Neural cell (in vitro differentiated cells): Measurements from ENCODE around the gene SLC6A6. TPM values are rescaled to one million over a fixed set of nuclear protein-coding genes. Genes with fewer than 3 reads are reported as not detected.

Source experiments
- H2AFZ ChIP-seq: fragments of 200-600, 300-800 bp; sonication (generic), shearing (Covaris generic); 2 replicates; pipeline ENCODE4 v1.6.0; 2014; ENCODE audit warnings: low read depth, mild to moderate bottlenecking, antibody characterized with exemption, low read length, moderate library complexity
- H3F3A ChIP-seq: fragments of 200-600 bp; shearing (Covaris generic); 2 replicates; pipeline ENCODE4 v1.6.1; 2016; ENCODE audit warnings: mild to moderate bottlenecking, moderate library complexity, mixed read lengths, antibody characterized with exemption, low read length; ENCODE audit not compliant: insufficient read depth, poor library complexity, severe bottlenecking
- H3K27ac ChIP-seq: fragments of 200-600, 300-800 bp; sonication (generic), shearing (Covaris generic); 2 replicates; pipeline ENCODE4 v1.5.1; 2014; ENCODE audit warnings: mild to moderate bottlenecking, low read length, moderate library complexity
- H3K27me3 ChIP-seq: fragments of 300-800, 200-600 bp; sonication (generic), shearing (Covaris generic); 2 replicates; pipeline ENCODE4 v1.6.0; 2014; ENCODE audit warnings: mild to moderate bottlenecking, low read depth, low read length, moderate library complexity; ENCODE audit not compliant: insufficient read depth
- H3K36me3 ChIP-seq: fragments of 300-800, 200-600 bp; sonication (generic), shearing (Covaris generic); 2 replicates; pipeline ENCODE4 v1.5.1; 2014; ENCODE audit warnings: mild to moderate bottlenecking, antibody characterized with exemption, low read length, moderate library complexity; ENCODE audit not compliant: insufficient read depth
- H3K4me2 ChIP-seq: fragments of 300-800, 200-600 bp; sonication (generic), shearing (Covaris generic); 2 replicates; pipeline ENCODE4 v1.6.0; 2014; ENCODE audit warnings: mild to moderate bottlenecking, low read length
- H3K4me3 ChIP-seq: fragments of 300-800, 200-600 bp; sonication (generic), shearing (Covaris generic); 2 replicates; pipeline ENCODE4 v1.5.1; 2014; ENCODE audit warnings: mild to moderate bottlenecking, low read length, moderate library complexity
- H3K79me2 ChIP-seq: fragments of 200-600 bp; shearing (Covaris generic); replicated peaks from 2 replicates; pipeline ENCODE4 v1.6.0; 2014; ENCODE audit warnings: mild to moderate bottlenecking, low read length, moderate library complexity; ENCODE audit not compliant: insufficient read depth
- H3K9ac ChIP-seq: fragments of 300-800, 200-600 bp; sonication (generic), shearing (Covaris generic); 2 replicates; pipeline ENCODE4 v1.6.1; 2016; ENCODE audit warnings: mild to moderate bottlenecking, low read length, mixed read lengths
- H3K9me2 ChIP-seq: fragments of 200-600 bp; shearing (Covaris generic); 2 replicates; pipeline ENCODE4 v1.6.1; 2016; ENCODE audit warnings: mild to moderate bottlenecking, low read length, mixed read lengths; ENCODE audit not compliant: insufficient read depth
- H3K9me3 ChIP-seq: fragments of 200-600, 300-800 bp; sonication (generic), shearing (Covaris generic); 2 replicates; pipeline ENCODE4 v1.6.1; 2016; ENCODE audit warnings: mild to moderate bottlenecking, mixed run types, low read length, moderate library complexity, mixed read lengths
- H4K20me1 ChIP-seq: fragments of 200-600 bp; shearing (Covaris generic); 2 replicates; pipeline ENCODE4 v1.6.1; 2016; ENCODE audit warnings: mild to moderate bottlenecking, mixed run types; ENCODE audit not compliant: insufficient read depth
- EP300 ChIP-seq: fragments of 450-650 bp; conservative IDR thresholded peaks from 2 replicates; pipeline ENCODE4 v1.6.1; 2014; ENCODE audit warnings: antibody characterized with exemption, mild to moderate bottlenecking, moderate library complexity; ENCODE audit not compliant: poor library complexity, severe bottlenecking
- EZH2 ChIP-seq: fragments of 200-600, 300-800 bp; shearing (Covaris generic), sonication (generic); IDR thresholded peaks from 2 replicates; pipeline ENCODE4 v1.6.1; 2014; ENCODE audit warnings: antibody characterized with exemption, low read length, borderline replicate concordance, mild to moderate bottlenecking; ENCODE audit not compliant: insufficient read depth, poor library complexity, severe bottlenecking
- MXI1 ChIP-seq: fragments of 450-650 bp; conservative IDR thresholded peaks from 2 replicates; pipeline ENCODE4 v1.6.1; 2014; ENCODE audit warnings: antibody characterized with exemption, mild to moderate bottlenecking; ENCODE audit not compliant: poor library complexity, severe bottlenecking
- POLR2AphosphoS5 ChIP-seq: IDR thresholded peaks from 2 replicates; pipeline ENCODE4 v1.6.1; 2012
- RAD21 ChIP-seq: fragments of 450-650 bp; conservative IDR thresholded peaks from 2 replicates; pipeline ENCODE4 v1.6.1; 2014; ENCODE audit warnings: antibody characterized with exemption, mild to moderate bottlenecking, moderate library complexity
- SMC3 ChIP-seq: fragments of 450-650 bp; conservative IDR thresholded peaks from 2 replicates; pipeline ENCODE4 v1.6.1; 2014; ENCODE audit warnings: antibody characterized with exemption, mild to moderate bottlenecking, moderate library complexity; ENCODE audit not compliant: poor library complexity
- TAF1 ChIP-seq: IDR thresholded peaks from 2 replicates; pipeline ENCODE4 v1.6.1; 2012; ENCODE audit warnings: low read depth
- polyA plus RNA-seq: library from polyadenylated mRNA; depleted of rRNA; stranded (reverse); fragments of >200 nt; gene quantifications from 2 replicates; pipeline ENCODE4 v1.2.3, GENCODE V29; 2014
- TF ChIP-seq, protein P1 (sequence below): IDR thresholded peaks from 2 replicates; pipeline ENCODE4 v1.6.1; 2012; ENCODE audit warnings: borderline replicate concordance
- TF ChIP-seq, protein P2 (sequence below): fragments of 450-650 bp; IDR thresholded peaks from 2 replicates; pipeline ENCODE4 v1.5.1; 2014; ENCODE audit warnings: antibody characterized with exemption, mild to moderate bottlenecking, moderate library complexity; ENCODE audit not compliant: poor library complexity, severe bottlenecking

Gene SLC6A6
- polyA plus RNA-seq, 1 donor from 2014 or later: 15.9 TPM

DNA sequence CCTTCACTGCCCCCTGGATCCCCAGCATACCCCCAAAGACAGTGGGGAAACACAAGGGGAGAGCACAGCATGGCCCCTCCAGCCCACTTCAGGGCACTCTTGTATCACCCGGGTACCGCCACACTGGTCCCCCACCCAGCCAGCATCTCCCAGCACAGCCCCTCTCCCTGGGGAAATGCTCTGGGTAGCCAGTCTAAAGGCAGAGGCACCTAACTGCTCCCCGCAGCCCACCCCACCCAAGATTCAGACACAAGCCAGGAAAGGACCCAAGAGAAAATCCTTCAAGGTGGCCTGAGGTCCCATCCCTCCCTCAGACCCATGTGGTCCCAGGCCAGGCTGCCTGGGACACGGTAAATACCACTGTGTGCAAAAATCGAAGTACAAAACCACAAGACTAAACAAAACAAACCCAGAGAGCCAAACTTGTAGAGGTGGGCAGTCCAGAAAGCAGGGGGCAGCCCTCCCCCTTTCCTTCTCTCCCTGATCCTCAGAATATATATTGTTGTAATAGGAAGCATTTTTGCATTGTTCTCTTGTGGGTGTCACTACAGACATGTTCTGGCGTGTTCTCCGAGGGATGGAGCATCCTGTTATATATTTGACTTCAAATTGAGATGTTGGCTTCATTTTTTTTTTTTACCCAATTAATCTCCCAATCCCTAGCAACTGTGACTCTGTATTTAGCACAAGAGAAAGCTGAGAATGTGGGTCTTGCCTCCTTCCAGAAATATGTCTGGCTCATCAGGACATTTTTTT is 86.1 kb downstream of the SLC6A6 start:
- Histone ChIP-seq H3K9ac (no peak overlapping the region), H3K27me3 (no peaks in the 10 kb centered on the region), H3K4me2 (no peak overlapping the region), H3K36me3 (no peaks in the 10 kb centered on the region), H3K9me2 (no peaks in the 10 kb centered on the region), H3K9me3 (no peaks in the 10 kb centered on the region), H3K4me3 (no peak overlapping the region), H2AFZ (no peak overlapping the region), H3K27ac (no peak overlapping the region), H3F3A (no peaks in the 10 kb centered on the region), H3K79me2 (no peaks in the 10 kb centered on the region), H4K20me1 (no peaks in the 10 kb centered on the region)
- TF ChIP-seq SMC3 (no peak), EP300 (no peak), MXI1 (no peak), TAF1 (no peak), RAD21 (no peak)
- TF ChIP-seq, protein P1, sequence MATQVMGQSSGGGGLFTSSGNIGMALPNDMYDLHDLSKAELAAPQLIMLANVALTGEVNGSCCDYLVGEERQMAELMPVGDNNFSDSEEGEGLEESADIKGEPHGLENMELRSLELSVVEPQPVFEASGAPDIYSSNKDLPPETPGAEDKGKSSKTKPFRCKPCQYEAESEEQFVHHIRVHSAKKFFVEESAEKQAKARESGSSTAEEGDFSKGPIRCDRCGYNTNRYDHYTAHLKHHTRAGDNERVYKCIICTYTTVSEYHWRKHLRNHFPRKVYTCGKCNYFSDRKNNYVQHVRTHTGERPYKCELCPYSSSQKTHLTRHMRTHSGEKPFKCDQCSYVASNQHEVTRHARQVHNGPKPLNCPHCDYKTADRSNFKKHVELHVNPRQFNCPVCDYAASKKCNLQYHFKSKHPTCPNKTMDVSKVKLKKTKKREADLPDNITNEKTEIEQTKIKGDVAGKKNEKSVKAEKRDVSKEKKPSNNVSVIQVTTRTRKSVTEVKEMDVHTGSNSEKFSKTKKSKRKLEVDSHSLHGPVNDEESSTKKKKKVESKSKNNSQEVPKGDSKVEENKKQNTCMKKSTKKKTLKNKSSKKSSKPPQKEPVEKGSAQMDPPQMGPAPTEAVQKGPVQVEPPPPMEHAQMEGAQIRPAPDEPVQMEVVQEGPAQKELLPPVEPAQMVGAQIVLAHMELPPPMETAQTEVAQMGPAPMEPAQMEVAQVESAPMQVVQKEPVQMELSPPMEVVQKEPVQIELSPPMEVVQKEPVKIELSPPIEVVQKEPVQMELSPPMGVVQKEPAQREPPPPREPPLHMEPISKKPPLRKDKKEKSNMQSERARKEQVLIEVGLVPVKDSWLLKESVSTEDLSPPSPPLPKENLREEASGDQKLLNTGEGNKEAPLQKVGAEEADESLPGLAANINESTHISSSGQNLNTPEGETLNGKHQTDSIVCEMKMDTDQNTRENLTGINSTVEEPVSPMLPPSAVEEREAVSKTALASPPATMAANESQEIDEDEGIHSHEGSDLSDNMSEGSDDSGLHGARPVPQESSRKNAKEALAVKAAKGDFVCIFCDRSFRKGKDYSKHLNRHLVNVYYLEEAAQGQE: no peak

DNA sequence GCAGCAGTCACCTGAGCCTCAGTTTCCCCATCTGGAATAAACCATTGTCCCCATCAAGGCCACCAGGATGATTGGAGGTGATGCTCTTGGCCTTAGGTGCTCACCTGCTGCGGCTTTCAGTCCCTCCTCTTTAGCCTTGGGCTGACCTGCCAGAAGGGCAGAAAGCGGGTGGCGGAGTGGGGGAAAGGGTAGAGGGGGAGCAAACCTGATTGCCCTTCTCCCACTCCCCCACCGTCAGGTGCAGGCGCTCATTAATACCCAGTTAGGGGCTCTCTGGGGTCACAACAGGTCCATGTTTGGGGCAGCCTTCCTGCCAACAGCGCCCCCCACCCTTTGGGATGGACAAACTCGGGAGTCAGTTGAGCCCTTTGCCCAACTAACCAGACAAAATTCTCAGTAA is 87.2 kb downstream of the SLC6A6 start:
- TF ChIP-seq, protein P1: no peak
- TF ChIP-seq EZH2 (no peak), MXI1 (no peak), RAD21 (no peak), TAF1 (no peak), SMC3 (no peak), POLR2AphosphoS5 (no peak), EP300 (no peak)
- TF ChIP-seq, protein P2, sequence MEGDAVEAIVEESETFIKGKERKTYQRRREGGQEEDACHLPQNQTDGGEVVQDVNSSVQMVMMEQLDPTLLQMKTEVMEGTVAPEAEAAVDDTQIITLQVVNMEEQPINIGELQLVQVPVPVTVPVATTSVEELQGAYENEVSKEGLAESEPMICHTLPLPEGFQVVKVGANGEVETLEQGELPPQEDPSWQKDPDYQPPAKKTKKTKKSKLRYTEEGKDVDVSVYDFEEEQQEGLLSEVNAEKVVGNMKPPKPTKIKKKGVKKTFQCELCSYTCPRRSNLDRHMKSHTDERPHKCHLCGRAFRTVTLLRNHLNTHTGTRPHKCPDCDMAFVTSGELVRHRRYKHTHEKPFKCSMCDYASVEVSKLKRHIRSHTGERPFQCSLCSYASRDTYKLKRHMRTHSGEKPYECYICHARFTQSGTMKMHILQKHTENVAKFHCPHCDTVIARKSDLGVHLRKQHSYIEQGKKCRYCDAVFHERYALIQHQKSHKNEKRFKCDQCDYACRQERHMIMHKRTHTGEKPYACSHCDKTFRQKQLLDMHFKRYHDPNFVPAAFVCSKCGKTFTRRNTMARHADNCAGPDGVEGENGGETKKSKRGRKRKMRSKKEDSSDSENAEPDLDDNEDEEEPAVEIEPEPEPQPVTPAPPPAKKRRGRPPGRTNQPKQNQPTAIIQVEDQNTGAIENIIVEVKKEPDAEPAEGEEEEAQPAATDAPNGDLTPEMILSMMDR: no peak
- Histone ChIP-seq H3K9me3 (no peaks in the 10 kb centered on the region), H3K36me3 (no peaks in the 10 kb centered on the region), H3F3A (no peaks in the 10 kb centered on the region), H3K4me2 (no peak overlapping the region), H3K9ac (no peak overlapping the region), H3K9me2 (no peaks in the 10 kb centered on the region), H2AFZ (no peak overlapping the region), H3K4me3 (no peak overlapping the region), H3K79me2 (no peaks in the 10 kb centered on the region), H3K27ac (no peak overlapping the region), H3K27me3 (no peaks in the 10 kb centered on the region), H4K20me1 (no peaks in the 10 kb centered on the region)
